Activated effector memory CD4-positive, alpha-beta T cell treated with Interleukin-2 at 50 U/mL for 16 hours (primary cell): Measurements from ENCODE around the gene CD28.
A peak's percentile ranks its signal among the peaks of the same experiment; 100 is the strongest.

Experiments
- DNase-seq: peaks from one replicate; pipeline ENCODE4 v3.0.0-alpha.2; 2020

CD28 gene

DNA sequence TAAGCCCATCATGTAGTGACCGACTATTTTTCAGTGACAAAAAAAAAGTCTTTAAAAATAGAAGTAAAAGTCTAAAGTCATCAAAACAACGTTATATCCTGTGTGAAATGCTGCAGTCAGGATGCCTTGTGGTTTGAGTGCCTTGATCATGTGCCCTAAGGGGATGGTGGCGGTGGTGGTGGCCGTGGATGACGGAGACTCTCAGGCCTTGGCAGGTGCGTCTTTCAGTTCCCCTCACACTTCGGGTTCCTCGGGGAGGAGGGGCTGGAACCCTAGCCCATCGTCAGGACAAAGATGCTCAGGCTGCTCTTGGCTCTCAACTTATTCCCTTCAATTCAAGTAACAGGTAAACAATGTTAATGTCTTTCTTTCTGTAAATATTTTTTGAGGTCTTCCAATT, at the start of gene CD28:
CD28 (plus strand) TSS at position 237 of the 400 bp plus-strand sequence; CDS start at position 295, 58 bp downstream.
- DNase-seq: peak; percentile 80

DNA sequence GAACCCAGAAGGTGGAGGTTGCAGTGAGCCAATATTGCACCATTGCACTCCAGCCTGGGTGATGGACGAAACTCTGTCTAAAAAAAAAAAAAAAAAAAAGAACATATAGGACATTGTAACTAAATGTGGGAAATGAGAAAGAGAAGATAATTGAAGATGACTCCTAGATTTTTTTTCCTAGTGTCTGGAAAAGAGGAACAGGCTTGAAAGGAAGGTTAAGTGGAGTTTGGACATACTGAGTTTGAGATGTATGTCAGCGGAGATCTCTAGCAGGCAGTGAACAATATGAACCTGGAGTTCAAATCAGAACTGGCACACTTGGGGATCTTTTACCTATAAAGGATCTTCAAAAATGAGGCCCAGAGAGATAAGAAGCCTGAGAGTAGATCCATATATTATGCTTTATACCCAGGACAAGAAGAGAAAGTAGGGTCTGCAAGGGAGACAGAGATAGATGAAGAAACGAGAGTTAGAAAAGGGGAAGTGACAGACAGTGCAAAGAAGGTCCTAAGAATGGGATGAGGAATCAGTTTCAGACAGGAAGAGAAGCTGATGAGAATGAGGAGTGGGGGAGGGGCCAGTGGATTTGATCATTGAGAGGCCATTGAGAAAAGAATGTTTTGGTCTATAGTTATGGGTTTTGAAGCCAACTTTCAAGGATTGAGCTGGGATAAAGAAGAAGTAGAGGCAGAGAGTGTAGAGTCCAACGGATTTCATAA, 46.9 kb upstream of the CD28 start:
- DNase-seq: no peak

DNA sequence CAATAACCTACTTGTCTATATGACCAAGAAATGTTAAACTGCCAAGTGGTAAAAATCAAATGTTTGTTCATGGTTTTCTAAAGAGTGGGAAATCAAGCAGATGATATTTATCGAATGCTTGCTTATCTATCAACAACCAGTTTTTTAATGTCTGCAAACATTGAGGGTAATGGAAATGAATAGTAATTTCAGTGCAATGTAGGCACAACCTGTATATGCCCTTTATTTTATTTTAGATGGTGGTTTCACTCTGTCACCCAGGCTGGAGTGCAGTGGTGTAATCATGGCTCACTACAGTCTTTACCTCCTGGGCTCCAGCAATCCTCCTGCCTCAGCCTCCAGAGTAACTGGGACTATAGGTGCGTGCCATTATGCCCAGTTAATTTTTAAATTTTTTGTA, 46.0 kb upstream of the CD28 start:
- DNase-seq: no peak

DNA sequence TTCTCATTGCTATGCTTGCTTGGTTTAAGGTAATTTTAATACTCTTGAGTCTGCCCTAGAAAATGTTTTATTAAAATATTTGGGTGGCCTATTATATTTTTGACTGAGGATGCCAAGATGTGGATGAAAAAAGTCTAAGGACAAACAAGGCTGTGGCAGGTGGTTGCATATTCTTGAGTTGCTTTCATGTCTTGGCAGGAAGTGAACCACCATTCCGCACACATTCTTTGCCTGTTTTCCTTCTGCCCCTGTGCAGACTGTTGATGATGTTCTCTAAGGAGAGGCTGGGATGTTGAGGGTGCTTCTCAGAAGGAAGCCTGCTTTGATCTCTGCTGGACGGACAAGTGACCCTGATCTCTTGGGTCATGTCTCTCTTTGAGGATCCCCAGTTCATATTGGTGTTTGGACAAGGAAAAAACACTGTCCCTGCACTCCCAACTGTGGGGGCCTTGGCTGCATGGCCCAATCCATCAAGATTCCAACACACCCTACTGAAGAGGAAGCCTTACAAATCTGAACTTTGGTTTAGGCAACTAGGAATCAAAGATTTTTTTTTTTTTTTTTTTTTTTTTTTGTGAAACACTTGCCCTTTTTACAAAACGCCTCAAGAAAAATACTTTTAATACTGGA, 45.0 kb upstream of the CD28 start:
- DNase-seq: no peak

DNA sequence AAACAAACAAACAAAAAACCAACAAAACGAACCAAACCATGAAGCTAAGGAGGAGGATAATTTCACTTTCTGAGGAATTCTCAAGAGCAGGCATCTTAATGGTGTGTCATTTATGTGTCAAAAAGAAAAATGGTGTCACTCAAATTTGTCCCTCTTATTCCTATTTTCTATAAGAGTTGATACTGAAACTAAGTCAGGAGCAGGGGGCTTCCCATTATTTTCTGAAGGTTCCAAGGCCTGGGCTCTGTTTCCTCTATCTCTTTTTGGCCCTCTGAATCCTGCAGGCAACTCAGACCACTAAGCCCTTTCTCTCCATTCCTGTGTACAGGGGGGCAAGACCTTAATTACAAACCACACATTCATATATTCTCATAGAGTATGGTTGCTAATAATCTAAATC, 44.0 kb upstream of the CD28 start:
- no peak for DNase-seq

DNA sequence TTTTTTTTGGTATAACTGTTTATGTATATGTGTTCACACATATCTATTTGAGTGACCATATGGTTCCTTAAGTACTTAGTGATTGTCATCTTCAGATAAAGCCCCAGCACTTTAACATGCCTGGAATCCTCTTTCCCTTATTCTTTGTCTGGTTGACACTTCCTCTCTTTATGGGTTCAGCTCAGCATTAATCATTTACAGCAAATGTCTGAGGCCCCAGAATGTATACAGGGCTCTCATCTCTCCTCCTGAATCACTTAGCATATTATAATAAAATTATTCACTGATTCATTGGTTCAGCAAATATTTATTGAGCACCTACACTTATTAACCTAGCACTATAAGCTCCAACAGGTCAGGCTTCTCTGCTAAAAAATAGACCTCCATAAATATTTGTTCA, 43.5 kb upstream of the CD28 start:
- DNase-seq: no peak

DNA sequence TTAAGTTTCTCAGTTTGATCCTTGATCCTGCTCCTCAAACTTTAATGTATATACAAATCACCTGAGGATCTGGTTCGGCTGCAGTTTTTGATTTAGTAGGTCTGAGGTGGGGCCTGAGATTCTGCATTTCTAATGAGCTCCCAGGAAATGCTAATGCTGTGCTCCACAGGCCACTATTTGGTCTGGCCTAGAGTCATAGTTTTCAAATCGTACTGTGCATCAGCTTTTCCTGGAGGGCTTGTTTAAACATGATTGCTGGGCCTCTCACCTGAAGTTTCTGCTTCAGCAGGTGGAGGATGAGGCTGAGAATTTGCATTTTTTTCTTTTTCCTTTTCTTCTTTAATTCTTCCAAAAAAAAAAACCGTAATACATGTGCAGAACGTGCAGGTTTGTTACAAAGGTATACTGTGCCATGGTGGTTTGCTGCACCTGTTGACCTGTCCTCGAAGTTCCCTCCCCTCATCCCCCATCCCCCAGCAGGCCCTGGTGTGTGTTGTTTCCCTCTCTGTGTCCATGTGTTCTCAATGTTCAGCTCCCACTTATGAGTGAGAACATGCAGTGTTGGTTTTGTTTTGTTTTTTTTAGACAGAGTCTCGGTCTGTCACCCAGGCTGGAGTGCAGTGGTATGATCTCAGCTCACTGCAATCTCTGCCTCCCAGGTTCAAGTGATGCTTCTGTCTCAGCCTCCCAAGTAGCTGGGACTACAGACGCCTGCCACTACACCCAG, 42.2 kb upstream of the CD28 start:
- no peak for DNase-seq

DNA sequence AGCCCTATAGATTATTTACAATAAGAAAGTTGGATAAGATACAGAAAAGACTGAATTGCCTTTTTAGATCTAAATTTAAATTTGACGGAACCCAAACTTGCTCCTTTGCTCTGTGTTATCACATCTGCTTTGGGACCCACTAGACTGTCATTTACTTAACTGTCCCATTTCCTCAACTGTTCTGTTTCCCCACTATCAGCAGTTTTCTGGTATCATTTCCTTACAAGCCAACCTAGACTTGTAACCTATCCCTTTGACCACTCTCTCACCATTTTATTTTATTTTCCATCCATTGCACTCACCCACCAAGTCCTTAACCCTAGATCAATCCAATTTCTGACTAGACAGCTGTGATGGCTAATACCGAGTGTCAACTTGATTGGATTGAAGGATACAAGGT, 38.6 kb upstream of the CD28 start:
- no peak for DNase-seq

DNA sequence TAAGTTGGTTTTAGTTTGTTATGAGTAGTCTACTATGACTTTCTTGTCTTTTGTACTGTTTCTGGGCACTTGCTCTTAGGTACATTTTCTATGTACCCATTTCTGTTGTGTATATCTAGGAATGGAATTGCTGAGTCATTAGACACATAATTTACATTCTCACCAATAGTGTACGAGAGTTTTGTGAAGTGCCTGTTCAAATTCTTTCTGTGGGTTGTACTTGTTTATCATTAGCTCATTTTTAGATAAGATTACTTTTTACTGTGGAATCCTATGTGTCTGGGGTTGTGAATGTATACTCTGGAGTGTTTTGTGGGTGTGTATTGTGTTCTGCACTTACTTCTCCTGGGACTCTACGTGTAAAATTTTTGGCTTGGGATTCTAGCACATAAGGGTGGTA, 36.6 kb upstream of the CD28 start:
- DNase-seq: no peak

DNA sequence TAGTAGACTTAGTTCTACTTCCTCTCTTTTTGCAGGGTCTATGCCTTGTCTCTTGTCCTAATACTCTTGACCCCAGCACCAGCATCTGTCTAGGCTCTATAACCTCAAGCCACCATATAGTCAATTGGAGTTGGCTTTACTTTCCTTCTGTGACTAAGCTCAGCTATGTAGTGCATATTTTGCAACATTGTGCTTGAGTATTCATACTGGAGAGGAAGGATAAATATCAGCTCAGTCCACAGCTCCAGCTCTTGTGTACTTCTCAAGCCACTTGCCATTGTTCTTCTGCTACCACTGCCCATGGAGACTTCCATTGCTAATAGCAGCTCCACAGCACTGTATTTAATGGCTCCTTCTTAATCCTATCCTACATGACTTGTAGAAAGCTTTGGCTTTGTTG, 35.5 kb upstream of the CD28 start:
- DNase-seq: no peak

DNA sequence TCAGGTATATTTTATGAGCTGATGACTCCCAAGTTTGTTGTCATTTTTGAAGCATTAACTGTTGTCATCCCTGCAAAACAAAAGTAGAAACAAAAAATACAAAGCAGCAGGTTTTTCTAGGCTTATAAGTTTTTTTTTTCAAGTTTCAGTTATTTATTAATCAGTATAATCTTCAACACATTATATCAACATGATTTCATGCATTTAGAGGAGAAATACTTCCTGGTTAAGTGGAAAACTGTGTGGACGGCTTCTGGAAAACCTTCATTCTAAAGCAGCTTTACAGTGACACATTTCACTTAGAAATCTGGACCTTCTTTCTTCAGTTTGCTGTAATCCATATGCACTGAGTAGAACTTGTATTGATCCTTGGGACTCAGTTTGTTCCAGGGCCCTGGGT, 34.6 kb upstream of the CD28 start:
- DNase-seq: no peak

DNA sequence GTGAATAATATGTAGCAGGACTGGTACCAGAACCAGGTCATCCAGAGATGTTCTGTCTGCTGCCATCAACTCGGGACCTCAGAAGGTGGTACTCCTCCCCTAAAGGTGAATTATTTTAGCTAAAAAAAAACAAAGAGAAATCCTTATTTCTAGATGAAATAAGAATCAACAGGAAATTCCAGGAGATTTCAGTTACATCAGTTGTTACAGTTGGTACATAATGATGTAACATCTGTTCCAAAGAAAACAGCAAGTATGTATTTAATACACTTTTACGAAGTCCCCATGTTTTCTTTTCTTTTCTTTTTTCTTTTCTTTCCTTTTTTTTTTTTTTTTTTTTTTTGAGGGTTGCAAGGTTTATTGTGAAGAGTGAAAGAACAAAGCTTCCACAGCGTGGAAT, 33.6 kb upstream of the CD28 start:
- DNase-seq: no peak

DNA sequence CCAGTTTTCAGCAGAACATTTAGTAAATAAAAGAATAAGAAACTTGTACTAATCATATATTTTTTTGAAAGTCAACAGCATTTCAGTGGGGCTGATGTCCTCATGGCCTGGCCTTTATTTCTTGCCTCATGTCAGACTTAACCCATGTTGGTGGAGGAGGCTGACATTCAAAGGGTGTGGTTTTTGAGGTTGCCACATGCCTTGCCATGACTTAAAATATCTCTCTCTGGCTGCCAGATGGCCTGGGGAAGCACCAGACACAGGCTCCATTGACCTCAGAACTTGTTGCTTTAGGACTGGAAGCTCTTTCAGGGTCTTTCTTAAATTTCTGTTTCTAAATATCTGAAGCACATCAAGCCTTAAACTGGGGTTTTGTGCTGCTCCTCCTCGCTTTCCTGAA, 32.5 kb upstream of the CD28 start:
- no peak for DNase-seq

DNA sequence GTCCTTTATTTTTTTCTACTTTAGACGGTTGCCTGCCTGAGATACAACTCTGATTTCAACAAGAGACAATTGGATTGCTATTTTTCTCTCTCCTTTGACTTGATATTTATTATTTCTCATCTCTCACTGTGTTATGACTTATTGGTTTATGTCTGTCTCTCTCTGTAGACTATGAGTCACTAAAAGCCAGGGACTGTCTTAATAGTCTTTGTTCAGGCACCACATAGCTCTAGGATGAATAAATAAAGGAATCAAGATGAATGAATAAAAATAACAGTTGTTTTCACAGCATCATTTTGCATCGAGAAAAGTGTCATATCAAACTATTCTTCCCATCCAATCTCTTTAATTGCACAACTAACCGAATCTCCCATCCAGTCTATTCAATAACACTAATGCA, 31.4 kb upstream of the CD28 start:
- no peak for DNase-seq

DNA sequence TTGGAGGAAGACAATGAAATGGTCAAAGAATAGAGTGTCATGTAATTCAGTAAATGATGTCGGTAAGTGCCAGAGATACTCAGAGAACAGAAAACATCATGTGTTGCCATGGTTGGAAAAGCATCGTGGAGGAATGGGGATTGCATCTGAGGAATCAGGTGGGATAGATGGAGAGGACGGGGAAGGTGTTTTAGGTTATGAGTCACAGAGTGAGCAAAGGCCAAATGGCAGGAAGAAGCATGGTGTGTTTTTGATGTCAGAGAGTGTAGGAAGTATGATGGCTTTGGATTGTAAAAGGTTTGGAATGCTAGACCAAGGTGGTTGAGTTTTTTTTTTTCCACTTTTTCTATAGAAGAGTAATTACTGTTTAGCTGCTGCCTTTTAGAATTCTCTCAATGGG, 27.5 kb upstream of the CD28 start:
- DNase-seq: no peak

DNA sequence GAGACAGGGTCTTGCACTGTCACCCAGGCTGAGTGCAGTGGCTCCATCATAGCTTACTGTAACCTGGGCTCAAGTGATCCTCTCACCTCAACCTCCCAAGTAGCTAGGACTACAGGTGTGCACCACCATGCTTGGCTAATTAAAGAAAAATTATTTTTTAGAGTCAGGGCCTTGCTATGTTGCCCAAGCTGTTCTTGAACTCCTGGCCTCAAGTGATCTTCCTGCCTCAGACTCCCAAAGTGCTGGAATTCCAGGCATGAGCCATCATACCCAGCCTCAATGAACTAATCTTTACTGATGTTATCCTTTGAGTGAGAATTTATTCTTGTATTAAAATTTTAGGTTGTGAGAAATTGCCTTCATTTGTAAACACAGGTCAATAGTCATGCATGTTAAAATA, 27.0 kb upstream of the CD28 start:
- DNase-seq: no peak

DNA sequence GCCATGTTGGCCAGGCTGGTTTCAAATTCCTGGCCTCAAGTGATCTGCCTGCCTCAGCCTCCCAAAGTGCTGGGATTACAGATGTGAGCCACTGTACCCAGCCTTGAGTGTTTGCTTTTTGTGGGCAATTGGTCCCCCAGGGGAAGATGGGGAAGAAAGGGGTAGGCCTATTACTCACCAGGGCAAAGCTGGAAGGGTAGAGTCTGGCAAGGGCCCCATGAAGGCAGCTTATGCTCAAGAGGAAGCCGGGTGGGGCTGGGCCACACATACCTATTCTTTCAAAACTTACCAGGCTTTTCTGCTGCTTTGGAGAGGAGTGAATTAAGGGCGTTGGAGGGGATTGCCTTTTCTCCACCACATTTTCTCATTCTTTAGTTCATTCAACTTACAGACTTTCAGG, 24.5 kb upstream of the CD28 start:
- no peak for DNase-seq

DNA sequence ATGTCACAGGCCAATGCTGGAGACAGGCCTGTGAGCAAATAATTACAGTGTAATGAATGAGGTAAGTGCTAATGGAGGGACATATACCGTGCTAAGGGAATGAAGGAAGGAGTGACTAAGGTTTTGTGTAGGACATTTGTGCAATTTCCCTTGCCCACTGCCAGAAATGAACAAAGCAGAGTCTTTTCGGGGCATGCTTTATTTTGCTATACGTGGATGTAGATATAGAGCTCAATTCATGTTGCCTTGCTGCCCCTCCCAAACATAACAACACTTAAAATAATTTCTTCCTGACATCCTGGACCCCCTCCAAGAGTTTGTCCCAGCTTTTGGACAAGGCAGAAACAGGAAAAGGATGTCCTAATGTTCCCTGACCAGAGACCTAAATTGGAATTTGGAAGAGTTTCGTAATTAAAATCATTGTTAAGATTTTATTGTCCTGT, 23.7 kb upstream of the CD28 start:
- DNase-seq: no peak

DNA sequence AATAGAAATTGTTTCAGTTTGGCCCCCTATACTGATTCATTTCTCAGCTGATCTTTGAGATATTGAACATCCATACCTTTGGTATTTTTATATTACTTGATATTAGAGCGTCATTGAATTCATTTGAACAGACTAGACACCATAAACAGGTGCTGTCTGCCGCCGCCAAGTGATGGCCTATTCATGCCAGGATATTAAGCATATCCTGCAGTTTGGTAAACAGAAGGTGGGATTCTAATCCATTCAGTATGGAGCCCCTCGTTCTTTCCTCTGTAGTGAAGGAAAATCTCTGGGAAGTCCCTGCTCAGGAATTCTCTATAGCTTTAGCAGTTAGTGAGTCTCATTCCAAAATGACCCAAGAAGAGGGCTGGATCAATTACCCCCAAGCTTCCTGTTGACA, 23.0 kb upstream of the CD28 start:
- DNase-seq: no peak

DNA sequence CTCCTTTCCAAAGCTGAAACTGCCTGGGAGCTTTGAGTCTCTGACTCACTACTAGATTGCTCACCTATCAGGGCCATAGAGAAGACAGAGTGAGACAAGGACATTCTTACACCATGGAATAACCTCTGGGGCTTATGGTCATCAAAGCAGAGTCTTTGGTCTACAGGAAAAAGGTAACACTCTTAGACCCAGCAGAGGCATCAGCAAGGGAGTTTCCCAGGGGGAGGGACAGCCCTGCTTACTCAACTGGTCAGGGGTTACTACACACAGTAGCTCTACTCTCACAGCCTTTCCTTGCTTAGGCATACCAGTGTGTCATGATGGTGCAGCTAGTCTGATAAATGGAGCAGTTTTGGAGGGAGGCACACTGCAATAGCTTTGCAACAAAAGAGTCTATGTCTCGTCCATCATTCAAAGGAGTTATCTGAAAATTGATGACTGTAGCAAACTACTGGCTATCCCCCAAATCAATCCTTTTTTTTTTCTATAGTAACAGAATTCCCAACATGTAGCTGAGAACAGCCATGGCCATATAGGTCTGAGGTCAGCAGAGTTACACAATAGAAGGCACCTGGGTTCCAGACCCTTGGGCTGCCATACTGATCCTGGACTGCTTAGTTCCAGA, 22.4 kb upstream of the CD28 start:
- no peak for DNase-seq

DNA sequence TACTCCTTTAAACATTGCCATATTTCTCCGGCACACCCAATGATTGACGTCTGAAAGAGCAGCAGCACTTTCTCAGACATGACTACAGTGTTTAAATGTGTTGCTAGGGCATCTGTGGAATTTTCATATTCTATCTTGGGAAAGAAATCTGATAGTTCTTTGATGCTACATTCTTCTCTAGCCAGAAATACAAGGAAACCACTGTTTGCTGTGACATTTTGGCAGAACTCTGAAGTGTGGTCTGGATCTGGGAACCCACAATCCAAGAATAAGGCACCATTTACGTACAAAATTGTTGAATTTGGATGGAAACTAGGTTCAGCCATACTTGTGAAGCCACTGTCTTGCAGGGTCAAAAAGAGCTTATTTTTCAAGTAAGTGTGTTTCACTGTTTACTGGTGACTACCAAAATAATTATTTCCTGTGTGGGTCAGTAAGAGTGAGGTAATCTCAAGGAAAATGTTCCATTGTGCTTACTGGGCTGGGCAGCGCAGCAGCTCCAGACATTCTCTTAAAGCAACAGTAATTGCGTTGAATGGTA, 21.3 kb upstream of the CD28 start:
- no peak for DNase-seq

DNA sequence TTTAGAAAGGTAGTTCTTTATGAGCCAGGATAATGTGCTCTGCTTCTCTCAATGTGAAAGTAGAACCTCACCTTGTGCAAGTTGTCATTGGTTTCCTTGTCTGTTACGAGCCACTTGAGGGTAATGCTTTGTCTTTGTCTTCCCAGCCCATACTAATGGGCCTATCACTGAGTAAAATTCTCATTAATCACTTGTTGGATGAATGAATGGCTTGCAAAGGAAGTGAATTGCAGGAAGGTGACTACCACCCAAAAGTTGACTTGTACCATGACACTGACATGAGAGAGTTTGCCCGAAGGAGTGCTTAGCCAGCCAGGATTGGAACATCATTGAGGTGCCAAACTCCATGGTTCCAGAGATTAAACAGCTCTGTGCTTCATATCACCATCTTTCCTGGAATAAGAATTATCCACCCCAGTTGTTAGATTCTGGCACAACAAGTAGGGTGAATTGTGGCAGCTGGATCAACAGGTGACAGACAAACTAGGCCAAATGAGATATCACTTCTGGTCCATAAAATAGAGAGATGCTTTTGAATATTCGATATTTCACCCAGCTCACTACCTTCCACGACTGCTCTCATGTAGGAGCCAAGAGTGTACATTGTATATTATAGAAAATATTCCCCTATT, 20.5 kb upstream of the CD28 start:
- DNase-seq: no peak

DNA sequence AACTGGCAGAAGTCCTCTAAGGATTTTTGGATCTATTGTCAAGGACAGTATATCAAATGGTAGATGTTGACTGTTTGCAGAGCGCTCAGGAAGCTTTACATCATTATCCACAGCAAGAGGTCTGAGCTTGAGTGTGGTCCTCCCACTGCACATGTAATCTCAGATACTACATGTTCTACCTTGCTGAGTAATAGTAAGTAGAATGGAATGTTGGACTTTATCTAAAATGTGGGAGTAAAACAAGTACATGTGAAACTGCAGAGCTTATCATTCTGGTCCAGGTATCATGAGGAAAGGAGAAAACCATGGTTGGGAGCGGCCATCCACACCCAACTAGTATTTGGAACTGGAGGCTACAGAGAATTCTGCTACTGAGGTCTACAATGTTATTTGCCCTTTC, 19.3 kb upstream of the CD28 start:
- DNase-seq: no peak
